Loucy (cell line): ENCODE measurements around the gene DTX1.

Experiments
- CTCF ChIP-seq: fragments of 200-600 bp; sonication (generic); conservative IDR thresholded peaks from 2 replicates; pipeline ENCODE4 v1.5.1; 2014; ENCODE audit warnings: mild to moderate bottlenecking, antibody characterized with exemption, low read length
- EZH2phosphoT487 ChIP-seq: fragments of 200-600 bp; IDR thresholded peaks from 2 replicates; pipeline ENCODE4 v1.6.1; 2018; ENCODE audit warnings: antibody characterized with exemption, mild to moderate bottlenecking, moderate library complexity, borderline replicate concordance

DNA sequence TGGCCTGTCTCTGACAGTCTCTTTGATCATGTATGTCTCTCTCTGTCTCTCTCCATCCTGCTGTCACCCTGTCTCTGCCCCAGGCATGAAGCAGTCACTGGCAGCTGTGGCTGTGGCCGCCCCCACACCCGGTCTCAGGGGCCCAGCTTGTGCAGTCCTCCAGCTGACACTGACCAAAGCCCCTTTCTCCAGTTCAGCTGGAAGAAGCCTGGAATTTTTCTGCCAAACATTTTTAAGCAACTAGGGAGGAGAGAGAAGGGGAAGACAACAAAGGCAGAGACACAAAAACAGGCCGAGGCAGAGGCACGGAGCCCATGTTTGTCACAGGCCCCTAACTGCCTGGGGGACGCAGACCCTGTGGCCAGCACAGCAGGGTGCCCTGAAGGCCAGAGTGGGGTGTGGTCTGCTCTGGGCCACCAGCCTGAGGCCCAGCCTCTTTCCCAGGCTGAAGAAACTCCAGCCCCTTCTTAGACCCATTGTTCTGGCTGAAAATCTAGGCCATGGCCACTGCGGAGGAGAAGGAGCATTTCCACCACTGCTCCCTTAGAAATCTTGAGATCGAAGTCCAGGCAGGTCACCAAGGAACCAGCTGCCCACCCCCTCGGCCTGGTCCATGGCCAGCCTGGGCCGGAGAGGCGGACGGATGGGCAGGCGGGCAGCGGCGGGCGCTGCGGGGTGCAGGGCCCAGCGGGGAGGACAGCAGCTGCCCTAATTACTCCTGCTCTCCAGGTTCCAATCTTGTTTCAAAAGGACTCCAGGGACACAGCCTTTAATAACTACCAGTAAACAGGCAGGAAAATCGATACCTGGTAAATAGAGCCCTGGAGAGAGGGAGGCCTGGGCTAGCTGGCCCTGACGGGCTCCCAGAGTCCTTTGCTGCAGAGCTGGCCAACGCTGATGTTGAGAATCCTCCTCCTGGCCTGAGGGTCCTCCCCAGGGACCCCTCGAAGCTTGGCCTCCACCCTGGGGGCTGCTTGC lies 14.9 kb downstream of the DTX1 start:
- TF ChIP-seq CTCF, result no peak
- TF ChIP-seq EZH2phosphoT487, result no peak
